ENCODE measurements around the gene MTF1.

- TF ChIP-seq POLR2AphosphoS5 (IDR thresholded peaks at IDR 0.05; ENCODE audit: low read depth, low read length): peak; percentile 18; the same call in 1 of the 2 replicates
- TF ChIP-seq POLR2A (IDR thresholded peaks at IDR 0.05; ENCODE audit: low read depth, low read length): no peak; the same call in 1 of the 2 replicates
- no peak for TF ChIP-seq TAF1 (IDR thresholded peaks at IDR 0.05; ENCODE audit: borderline replicate concordance, low read depth, low read length)
Observed at GRCh38 chr1:37802439-37802838, 57.0 kb downstream of the MTF1 start.

Measured in GM12892 (cell line).